IPS DF 6.9 (cell line): ENCODE data around the gene NAXE.
A peak's percentile ranks its signal among the peaks of the same experiment; 100 is the strongest.
"Not testable (repeated sequence)": the region's sequence is repeated elsewhere in the genome, so short reads cannot be mapped to it uniquely, and the experiment has no call there.

Source experiments
- DNase-seq: peaks from one replicate; pipeline ENCODE4 v3.0.0-alpha.2; 2013; ENCODE audit warnings: low read depth, low spot score
- H3K27ac ChIP-seq: one replicate; pipeline ENCODE4 v1.5.1; 2013; ENCODE audit warnings: low read length, control low read depth
- H3K27me3 ChIP-seq: 2 replicates; pipeline ENCODE4 v1.6.1; 2013; ENCODE audit warnings: mild to moderate bottlenecking, low read length; ENCODE audit not compliant: control insufficient read depth, insufficient read depth
- H3K36me3 ChIP-seq: 2 replicates; pipeline ENCODE4 v1.6.1; 2013; ENCODE audit warnings: low read length; ENCODE audit not compliant: control insufficient read depth, insufficient read depth
- H3K4me1 ChIP-seq: 2 replicates; pipeline ENCODE4 v1.6.1; 2013; ENCODE audit warnings: low read length; ENCODE audit not compliant: control insufficient read depth, insufficient read depth
- H3K4me3 ChIP-seq: 2 replicates; pipeline ENCODE4 v1.5.1; 2013; ENCODE audit warnings: mild to moderate bottlenecking, low read length
- H3K9me3 ChIP-seq: 2 replicates; pipeline ENCODE4 v1.6.1; 2013; ENCODE audit warnings: low read length, inconsistent platforms; ENCODE audit not compliant: control insufficient read depth, insufficient read depth
- WGBS: extraction: QIAGEN DNeasy Blood & Tissue Kit; methylation state at CpG from one replicate; pipeline ENCODE4 v1.1.7; 2013; ENCODE audit warnings: mixed read lengths, missing lambda C conversion rate; ENCODE audit not compliant: insufficient read length, insufficient coverage; 5-methylcytosine and 5-hydroxymethylcytosine counted together

NAXE gene

GRCh38 chr1:156619582-156619955, 28.0 kb downstream of the NAXE start:
- H3K4me1 ChIP-seq: peaks cover 3% of the 10 kb centered on the region; the same call in 1 of the 2 replicates
- no peak for DNase-seq
- no peak overlapping the region for H3K27ac ChIP-seq
- H3K36me3 ChIP-seq: no peaks in the 10 kb centered on the region
- H3K9me3 ChIP-seq: no peaks in the 10 kb centered on the region
- no peak overlapping the region for H3K4me3 ChIP-seq
- WGBS: no CpG with 5 or more reads among the region's 6 CpGs
- peaks cover 17% of the 10 kb centered on the region for H3K27me3 ChIP-seq

GRCh38 chr1:156622581-156623297, 31.2 kb downstream of the NAXE start:
- no peak for DNase-seq
- H3K27ac ChIP-seq: no peak overlapping the region
- no CpG with 5 or more reads among the region's 6 CpGs for WGBS
- no peaks in the 10 kb centered on the region for H3K36me3 ChIP-seq
- peaks cover 7% of the 10 kb centered on the region for H3K4me1 ChIP-seq
- H3K9me3 ChIP-seq: no peaks in the 10 kb centered on the region
- no peak overlapping the region for H3K4me3 ChIP-seq
- H3K27me3 ChIP-seq: peaks cover 27% of the 10 kb centered on the region

GRCh38 chr1:156623946-156624813, 32.6 kb downstream of the NAXE start:
- WGBS: no CpG with 5 or more reads among the region's 87 CpGs
- DNase-seq: no peak
- Histone ChIP-seq H3K4me1 (peaks cover 7% of the 10 kb centered on the region), H3K4me3 (peak overlapping the region; percentile 38; the same call in 1 of the 2 replicates), H3K9me3 (no peaks in the 10 kb centered on the region), H3K27ac (no peak overlapping the region), H3K36me3 (no peaks in the 10 kb centered on the region), H3K27me3 (peaks cover 27% of the 10 kb centered on the region)

GRCh38 chr1:156624814-156625435, 33.3 kb downstream of the NAXE start:
- H3K27me3 ChIP-seq: peaks cover 27% of the 10 kb centered on the region
- no CpG with 5 or more reads among the region's 55 CpGs for WGBS
- peak overlapping the region; percentile 38; the same call in 1 of the 2 replicates for H3K4me3 ChIP-seq
- H3K27ac ChIP-seq: no peak overlapping the region
- H3K9me3 ChIP-seq: no peaks in the 10 kb centered on the region
- H3K4me1 ChIP-seq: peaks cover 7% of the 10 kb centered on the region
- no peaks in the 10 kb centered on the region for H3K36me3 ChIP-seq
- no peak for DNase-seq

DNA sequence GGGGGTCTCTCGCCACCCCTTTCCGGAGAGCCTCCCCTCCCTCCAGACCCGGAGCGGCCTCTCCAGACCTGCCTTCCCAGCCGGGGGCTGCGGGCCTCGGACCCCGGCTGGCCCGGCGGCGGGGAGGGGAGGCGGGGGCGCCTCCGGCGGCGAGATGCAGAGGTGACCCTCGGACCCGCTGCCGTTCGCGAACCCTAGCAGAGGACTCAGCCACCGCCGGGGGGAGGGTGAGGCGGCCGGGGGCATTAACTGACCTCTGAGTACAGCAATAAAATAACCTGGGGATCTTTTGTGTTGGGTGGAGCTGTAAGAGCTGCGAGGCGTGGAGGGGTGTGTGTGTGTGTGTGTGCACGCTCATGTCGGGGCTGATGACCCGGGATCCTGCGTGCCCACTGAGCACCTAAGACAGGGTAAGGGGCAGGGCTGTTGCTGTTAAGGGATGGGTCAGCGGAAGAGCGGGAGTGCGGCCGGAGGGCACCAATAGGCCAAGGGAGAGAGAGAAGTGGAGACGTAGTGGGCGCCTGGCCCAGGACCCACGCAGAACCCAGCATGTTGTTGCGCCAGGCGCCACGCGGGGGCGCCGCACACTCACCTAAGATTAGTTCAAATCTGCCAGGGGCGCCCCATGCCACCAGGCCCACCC, 34.0 kb downstream of the NAXE start:
- peak overlapping the region; percentile 37; the same call in 1 of the 2 replicates for H3K4me3 ChIP-seq
- no peaks in the 10 kb centered on the region for H3K9me3 ChIP-seq
- DNase-seq: no peak
- H3K27ac ChIP-seq: no peak overlapping the region
- H3K36me3 ChIP-seq: no peaks in the 10 kb centered on the region
- H3K4me1 ChIP-seq: peaks cover 7% of the 10 kb centered on the region
- peaks cover 27% of the 10 kb centered on the region for H3K27me3 ChIP-seq
- WGBS: no CpG with 5 or more reads among the region's 45 CpGs

- no peaks in the 10 kb centered on the region for H3K36me3 ChIP-seq
- H3K4me3 ChIP-seq: no peak overlapping the region
- peaks cover 27% of the 10 kb centered on the region for H3K27me3 ChIP-seq
- WGBS: no CpG with 5 or more reads among the region's 4 CpGs
- no peak for DNase-seq
- no peaks in the 10 kb centered on the region for H3K9me3 ChIP-seq
- H3K4me1 ChIP-seq: peaks cover 8% of the 10 kb centered on the region
- H3K27ac ChIP-seq: no peak overlapping the region
These were observed 34.5 kb downstream of the NAXE start for GRCh38 chr1:156626079-156626438.

DNA sequence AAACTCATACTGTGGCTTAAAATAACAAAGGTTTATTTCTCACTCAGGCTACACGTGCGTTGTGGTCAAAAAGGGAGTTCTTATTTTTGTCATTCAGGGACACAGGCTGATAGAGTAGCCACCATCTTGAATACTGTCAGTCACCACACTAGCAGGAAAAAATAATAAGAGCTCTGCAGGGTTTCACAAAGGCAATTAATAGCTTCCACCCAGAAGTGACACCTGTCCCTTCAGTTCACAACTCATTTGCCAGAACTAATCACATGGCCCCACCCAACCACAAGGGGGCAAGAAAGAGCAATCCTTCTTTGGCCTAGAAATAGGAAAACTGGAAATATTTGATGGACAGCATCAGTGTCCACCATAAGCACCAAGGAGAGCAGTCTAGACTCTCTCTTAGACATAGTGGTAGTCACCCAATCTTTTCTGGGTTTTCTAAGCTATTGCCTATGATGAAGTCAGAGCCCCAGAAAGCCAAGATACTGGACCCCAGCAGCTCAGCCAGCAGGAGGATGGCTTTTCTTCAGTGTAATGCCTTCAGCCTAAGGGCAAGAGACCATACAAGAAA, 35.8 kb downstream of the NAXE start:
- H3K36me3 ChIP-seq: no peaks in the 10 kb centered on the region
- H3K9me3 ChIP-seq: no peaks in the 10 kb centered on the region
- H3K27ac ChIP-seq: no peak overlapping the region
- no peak for DNase-seq
- H3K4me3 ChIP-seq: no peak overlapping the region
- H3K4me1 ChIP-seq: peaks cover 8% of the 10 kb centered on the region
- peaks cover 27% of the 10 kb centered on the region for H3K27me3 ChIP-seq
- WGBS: no CpG with 5 or more reads among the region's 2 CpGs

- H3K27ac ChIP-seq: no peak overlapping the region
- no peaks in the 10 kb centered on the region for H3K9me3 ChIP-seq
- no peak overlapping the region for H3K4me3 ChIP-seq
- WGBS: no CpG with 5 or more reads among the region's 8 CpGs
- DNase-seq: no peak
- no peaks in the 10 kb centered on the region for H3K36me3 ChIP-seq
- H3K4me1 ChIP-seq: peaks cover 4% of the 10 kb centered on the region
- peaks cover 8% of the 10 kb centered on the region for H3K27me3 ChIP-seq
These were observed 38.4 kb downstream of the NAXE start for GRCh38 chr1:156629823-156630449.

- no CpG with 5 or more reads among the region's 9 CpGs for WGBS
- not testable (repeated sequence) for H3K27me3 ChIP-seq, H3K4me1 ChIP-seq, H3K27ac ChIP-seq, H3K36me3 ChIP-seq, DNase-seq, H3K9me3 ChIP-seq, H3K4me3 ChIP-seq
These were observed 39.6 kb downstream of the NAXE start for GRCh38 chr1:156631152-156631551.
